Fibroblast of villous mesenchyme (primary cell): ENCODE results near the gene DYNLT2. TPM values are rescaled to one million over a fixed set of nuclear protein-coding genes. Genes with fewer than 3 reads are reported as not detected.

Experiments
- DNase-seq: peaks from one replicate; pipeline ENCODE4 v3.0.0-alpha.2; 2010; ENCODE audit warnings: low read depth
- H3K4me3 ChIP-seq: 2 replicates; pipeline ENCODE4 v1.5.1; 2011; ENCODE audit warnings: low read depth, mild to moderate bottlenecking, low read length
- CTCF ChIP-seq: IDR thresholded peaks from 2 replicates; pipeline ENCODE4 v1.5.1; 2012; ENCODE audit warnings: low read depth, mild to moderate bottlenecking, low read length; ENCODE audit not compliant: insufficient read depth
- total RNA-seq: library from RNA; depleted of rRNA; stranded (reverse); fragments of >200 nt; gene quantifications from 2 replicates; pipeline ENCODE4 v1.2.3, GENCODE V29; 2012

The DYNLT2 gene
- total RNA-seq, 1 donor: 1.3 TPM

- no peak for DNase-seq
These were observed 31.6 kb upstream of the DYNLT2 start for GRCh38 chr6:169782966-169783365.

GRCh38 chr6:169780571-169781091, 29.3 kb upstream of the DYNLT2 start:
- H3K4me3 ChIP-seq: no peak overlapping the region
- no peak for DNase-seq
- no peak for TF ChIP-seq CTCF

More at GRCh38 chr6:169782966-169783365, 31.6 kb upstream of the DYNLT2 start:
- TF ChIP-seq CTCF: no peak
- H3K4me3 ChIP-seq: no peak overlapping the region

- no peak for TF ChIP-seq CTCF
- DNase-seq: no peak
- no peak overlapping the region for H3K4me3 ChIP-seq
These were observed 28.5 kb upstream of the DYNLT2 start for GRCh38 chr6:169779896-169780295.

- no peak for DNase-seq
- H3K4me3 ChIP-seq: no peak overlapping the region
- no peak for TF ChIP-seq CTCF
These were observed 27.9 kb upstream of the DYNLT2 start for GRCh38 chr6:169779092-169779815.

GRCh38 chr6:169778646-169779045, 27.3 kb upstream of the DYNLT2 start:
- TF ChIP-seq CTCF: no peak
- no peak for DNase-seq
- H3K4me3 ChIP-seq: no peak overlapping the region

- no peak for TF ChIP-seq CTCF
- no peak overlapping the region for H3K4me3 ChIP-seq
- no peak for DNase-seq
These were observed 26.5 kb upstream of the DYNLT2 start for GRCh38 chr6:169777896-169778295.
